Uterus (tissue), 4 donors: ENCODE results near the gene HECW1. TPM values are rescaled to one million over a fixed set of nuclear protein-coding genes. Genes with fewer than 3 reads are reported as not detected.

Experiments
- DNase-seq, 2 donors: peaks; one replicate each; pipeline ENCODE4 v3.0.0-alpha.2; 2019 to 2020
- H3K27ac ChIP-seq, 2 donors: fragments of 200-600 bp; sonication (generic); 1 replicate in 1 of 2; 2 replicates in 1 of 2; pipeline ENCODE4 v1.5.1; 2016 to 2018
- H3K27me3 ChIP-seq, 2 donors: fragments of 200-600 bp; sonication (generic); one replicate each; pipeline ENCODE4 v1.5.1; 2018 to 2019; ENCODE audit warnings: control low read depth in 1 of 2
- H3K36me3 ChIP-seq, 2 donors: fragments of 200-600 bp; sonication (generic); one replicate each; pipeline ENCODE4 v1.5.1; 2019; ENCODE audit warnings: control low read depth in 1 of 2
- H3K4me1 ChIP-seq, 2 donors: fragments of 200-600 bp; sonication (generic); one replicate each; pipeline ENCODE4 v1.5.1; 2018 to 2019; ENCODE audit warnings: control low read depth in 1 of 2
- H3K4me3 ChIP-seq, 2 donors: fragments of 200-600 bp; sonication (generic); 1 replicate in 1 of 2; 2 replicates in 1 of 2; pipeline ENCODE4 v1.5.1; 2018 to 2019; ENCODE audit warnings: mild to moderate bottlenecking in 1 of 2
- H3K9me3 ChIP-seq, 2 donors: fragments of 200-600 bp; sonication (generic); one replicate each; pipeline ENCODE4 v1.5.1; 2019; ENCODE audit warnings: control low read depth in 1 of 2
- POLR2A ChIP-seq, 2 donors: fragments of 450-650 bp; IDR thresholded peaks; one replicate each; pipeline ENCODE4 v1.6.1; 2016; ENCODE audit warnings: antibody characterized with exemption in 2 of 2, mild to moderate bottlenecking in 1 of 2, moderate library complexity in 1 of 2
- intact Hi-C: fragments of 100-400 bp; cut with DNase I; formaldehyde crosslinking; loops from one replicate; pipeline ENCODE4 v1.15.1; 2023; ENCODE audit warnings: low total_unique reads
- total RNA-seq, 4 donors: library from RNA; depleted of rRNA in 3 of 4; stranded (reverse); fragments of >200 nt in 3 of 4; gene quantifications; one replicate each; pipeline versions ENCODE4 v1.1.0 to v1.2.4, GENCODE V29; 2014 to 2023
- TF ChIP-seq, protein P1 (sequence below), 4 experiments: fragments of 200-600 bp in 2 of 4; fragments of 450-650 bp in 2 of 4; sonication (generic) in 2 of 4; IDR thresholded peaks; one replicate each; pipeline ENCODE4 v1.5.1; 2016 to 2019; ENCODE audit warnings: antibody characterized with exemption in 4 of 4, mild to moderate bottlenecking in 2 of 4, moderate library complexity in 1 of 4
- donor health status: DM: yes; HTN: yes; CAD: no.

The HECW1 gene
- total RNA-seq, 4 donors from 2014 or later = 0.28 TPM; not detected in 3

DNA sequence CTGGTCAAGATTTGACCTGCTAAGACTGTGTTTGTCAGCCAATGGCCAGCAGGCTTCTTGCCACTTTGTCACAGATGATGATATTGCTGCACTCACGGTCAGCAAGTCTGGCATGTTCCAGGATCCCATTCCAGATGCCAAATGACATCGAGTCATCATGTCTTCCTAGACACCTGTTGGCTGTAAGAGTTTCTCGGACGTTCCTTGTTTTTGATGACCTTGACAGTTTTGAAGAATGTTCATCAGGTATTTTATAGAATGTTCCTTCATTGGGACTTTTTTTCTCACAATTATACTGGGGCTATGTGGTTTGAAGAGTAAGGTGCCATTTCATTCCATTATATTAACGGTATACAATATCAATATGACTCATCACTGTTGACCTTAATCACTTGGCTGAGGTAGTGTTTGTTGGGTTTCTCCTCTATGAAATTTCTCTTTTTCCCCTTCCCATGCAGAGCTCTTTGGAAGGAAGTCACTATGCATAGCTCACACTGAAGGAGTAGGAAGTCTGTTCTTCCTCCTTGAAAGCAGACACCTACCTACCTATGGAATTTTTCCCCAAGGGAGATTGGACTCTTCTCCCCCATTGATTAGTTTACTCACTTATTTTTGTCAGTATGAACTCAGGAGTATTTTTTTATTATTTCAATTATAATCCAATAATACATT, 31.6 kb downstream of the HECW1 start:
- TF ChIP-seq, protein P1, sequence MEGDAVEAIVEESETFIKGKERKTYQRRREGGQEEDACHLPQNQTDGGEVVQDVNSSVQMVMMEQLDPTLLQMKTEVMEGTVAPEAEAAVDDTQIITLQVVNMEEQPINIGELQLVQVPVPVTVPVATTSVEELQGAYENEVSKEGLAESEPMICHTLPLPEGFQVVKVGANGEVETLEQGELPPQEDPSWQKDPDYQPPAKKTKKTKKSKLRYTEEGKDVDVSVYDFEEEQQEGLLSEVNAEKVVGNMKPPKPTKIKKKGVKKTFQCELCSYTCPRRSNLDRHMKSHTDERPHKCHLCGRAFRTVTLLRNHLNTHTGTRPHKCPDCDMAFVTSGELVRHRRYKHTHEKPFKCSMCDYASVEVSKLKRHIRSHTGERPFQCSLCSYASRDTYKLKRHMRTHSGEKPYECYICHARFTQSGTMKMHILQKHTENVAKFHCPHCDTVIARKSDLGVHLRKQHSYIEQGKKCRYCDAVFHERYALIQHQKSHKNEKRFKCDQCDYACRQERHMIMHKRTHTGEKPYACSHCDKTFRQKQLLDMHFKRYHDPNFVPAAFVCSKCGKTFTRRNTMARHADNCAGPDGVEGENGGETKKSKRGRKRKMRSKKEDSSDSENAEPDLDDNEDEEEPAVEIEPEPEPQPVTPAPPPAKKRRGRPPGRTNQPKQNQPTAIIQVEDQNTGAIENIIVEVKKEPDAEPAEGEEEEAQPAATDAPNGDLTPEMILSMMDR (IDR thresholded peaks at IDR 0.05) = no peak
- no peak for TF ChIP-seq POLR2A (IDR thresholded peaks at IDR 0.05)
- no peaks in the 10 kb centered on the region for H3K27me3 ChIP-seq
- intact Hi-C loops = no loop called here
- no peak overlapping the region for H3K4me3 ChIP-seq
- no peak for DNase-seq
- no peaks in the 10 kb centered on the region for H3K36me3 ChIP-seq
- H3K4me1 ChIP-seq = no peaks in the 10 kb centered on the region
- no peak overlapping the region for H3K27ac ChIP-seq
- no peaks in the 10 kb centered on the region for H3K9me3 ChIP-seq

DNA sequence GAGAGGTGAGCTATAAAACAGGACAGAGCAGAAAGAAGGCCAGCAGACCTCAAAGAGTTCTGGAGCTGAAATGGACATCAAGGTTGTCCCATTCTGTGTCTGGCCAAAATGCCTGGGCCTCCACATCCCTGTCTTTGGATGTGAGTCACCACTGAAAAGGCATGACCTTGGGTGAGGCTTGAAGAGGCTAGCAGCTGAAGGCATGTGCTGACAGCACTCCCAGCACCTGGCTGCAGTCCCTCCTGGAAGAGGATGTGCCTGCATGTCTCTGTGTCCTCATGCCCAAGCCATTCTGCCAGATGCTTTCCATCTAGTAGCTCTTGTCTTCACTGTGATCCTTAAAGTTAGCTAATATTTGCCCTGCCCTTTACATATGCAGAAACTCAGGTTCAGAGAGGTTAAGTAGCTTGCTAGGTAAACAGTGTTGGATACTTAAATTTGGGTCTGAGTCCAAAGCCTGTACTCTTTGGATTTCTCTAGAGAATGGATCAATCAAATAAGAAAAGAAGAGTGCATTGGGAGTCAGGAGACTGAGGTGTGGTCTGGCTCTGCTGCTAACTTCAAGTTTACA, 35.8 kb downstream of the HECW1 start:
- Histone ChIP-seq H3K27me3 (no peaks in the 10 kb centered on the region), H3K4me1 (no peaks in the 10 kb centered on the region), H3K4me3 (no peak overlapping the region), H3K36me3 (no peaks in the 10 kb centered on the region), H3K27ac (no peak overlapping the region), H3K9me3 (no peaks in the 10 kb centered on the region)
- intact Hi-C loops = no loop called here
- DNase-seq = no peak
- no peak for TF ChIP-seq POLR2A (IDR thresholded peaks at IDR 0.05)
- TF ChIP-seq, protein P1 (IDR thresholded peaks at IDR 0.05) = no peak

DNA sequence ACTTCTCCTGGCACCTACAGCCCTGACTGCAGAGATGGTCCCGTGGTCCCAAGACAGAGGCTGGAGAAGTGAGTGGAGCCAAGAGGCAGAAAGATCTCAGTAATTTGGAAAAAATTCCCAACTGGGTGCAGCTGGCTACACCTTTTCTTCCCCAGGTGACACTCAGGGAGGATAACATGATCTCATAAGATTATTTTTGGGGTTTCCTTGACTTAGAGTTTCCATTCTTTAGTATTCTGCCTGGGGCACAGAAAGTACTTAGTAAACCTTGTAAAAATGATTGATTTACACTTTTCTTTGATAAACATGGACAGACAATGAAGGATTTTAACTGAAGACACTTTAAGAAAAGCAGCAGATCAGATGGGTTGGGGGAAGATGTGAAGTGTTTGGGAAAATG, 38.6 kb downstream of the HECW1 start:
- DNase-seq = no peak
- intact Hi-C loops = no loop called here
- H3K27me3 ChIP-seq = no peaks in the 10 kb centered on the region
- H3K4me1 ChIP-seq = no peaks in the 10 kb centered on the region
- H3K27ac ChIP-seq = no peak overlapping the region
- H3K4me3 ChIP-seq = no peak overlapping the region
- TF ChIP-seq, protein P1 (IDR thresholded peaks at IDR 0.05) = no peak
- TF ChIP-seq POLR2A (IDR thresholded peaks at IDR 0.05) = no peak
- no peaks in the 10 kb centered on the region for H3K36me3 ChIP-seq
- H3K9me3 ChIP-seq = no peaks in the 10 kb centered on the region

DNA sequence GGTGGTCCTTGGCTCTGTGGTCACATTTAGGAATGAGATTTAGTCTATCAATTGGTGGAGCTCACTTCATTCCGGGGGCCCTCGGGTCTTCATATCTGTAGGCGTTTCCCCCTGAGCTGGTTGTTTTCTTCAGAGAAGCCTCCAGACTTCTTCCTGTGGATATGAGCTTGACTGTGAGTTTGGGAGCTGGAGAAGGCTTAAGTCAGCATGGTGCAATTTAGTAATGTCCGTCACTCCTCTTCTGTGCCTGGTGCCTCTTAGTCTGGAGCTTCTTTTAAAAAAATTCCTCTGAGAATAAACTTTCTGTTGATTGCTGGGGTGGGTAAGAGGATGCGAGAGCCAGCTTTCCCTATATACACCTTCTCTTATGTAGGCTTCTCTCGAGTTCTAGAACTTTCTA, 40.2 kb downstream of the HECW1 start:
- no peaks in the 10 kb centered on the region for H3K36me3 ChIP-seq
- H3K9me3 ChIP-seq = no peaks in the 10 kb centered on the region
- no peak overlapping the region for H3K4me3 ChIP-seq
- H3K27me3 ChIP-seq = no peaks in the 10 kb centered on the region
- no peak for DNase-seq
- TF ChIP-seq, protein P1 (IDR thresholded peaks at IDR 0.05) = no peak
- no peak for TF ChIP-seq POLR2A (IDR thresholded peaks at IDR 0.05)
- no peaks in the 10 kb centered on the region for H3K4me1 ChIP-seq
- H3K27ac ChIP-seq = no peak overlapping the region
- intact Hi-C loops = no loop called here

DNA sequence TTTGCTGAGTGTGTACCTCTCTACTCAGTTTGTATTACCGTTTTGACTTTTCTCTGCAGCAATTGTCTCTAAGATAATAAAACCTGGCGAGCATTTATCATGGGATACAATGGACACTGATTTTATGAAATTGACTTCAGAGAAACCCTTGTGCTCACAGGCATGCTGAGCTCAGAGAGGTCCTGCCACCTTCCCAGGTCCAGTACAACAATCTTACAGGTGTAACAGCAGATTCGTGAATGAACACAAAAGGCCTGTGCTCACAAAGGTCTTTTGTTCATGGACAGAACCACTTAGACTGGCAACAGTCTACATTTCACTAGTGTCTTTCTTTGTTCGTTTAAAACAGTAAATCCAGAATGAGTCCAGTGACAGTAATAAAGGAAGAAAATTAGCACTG, 43.2 kb downstream of the HECW1 start:
- Histone ChIP-seq H3K36me3 (no peaks in the 10 kb centered on the region), H3K4me3 (no peak overlapping the region), H3K4me1 (no peaks in the 10 kb centered on the region), H3K9me3 (no peaks in the 10 kb centered on the region), H3K27me3 (no peaks in the 10 kb centered on the region), H3K27ac (no peak overlapping the region)
- intact Hi-C loops = no loop called here
- DNase-seq = no peak
- no peak for TF ChIP-seq POLR2A (IDR thresholded peaks at IDR 0.05)
- TF ChIP-seq, protein P1 (IDR thresholded peaks at IDR 0.05) = no peak
